Measurements from ENCODE around the gene TSEN54. TPM values are rescaled to one million over a fixed set of nuclear protein-coding genes. Genes with fewer than 3 reads are reported as not detected.

TSEN54 gene
- total and polyA plus RNA-seq, 8 donors = 15.8 to 54.0 (median 38.9) TPM

DNA sequence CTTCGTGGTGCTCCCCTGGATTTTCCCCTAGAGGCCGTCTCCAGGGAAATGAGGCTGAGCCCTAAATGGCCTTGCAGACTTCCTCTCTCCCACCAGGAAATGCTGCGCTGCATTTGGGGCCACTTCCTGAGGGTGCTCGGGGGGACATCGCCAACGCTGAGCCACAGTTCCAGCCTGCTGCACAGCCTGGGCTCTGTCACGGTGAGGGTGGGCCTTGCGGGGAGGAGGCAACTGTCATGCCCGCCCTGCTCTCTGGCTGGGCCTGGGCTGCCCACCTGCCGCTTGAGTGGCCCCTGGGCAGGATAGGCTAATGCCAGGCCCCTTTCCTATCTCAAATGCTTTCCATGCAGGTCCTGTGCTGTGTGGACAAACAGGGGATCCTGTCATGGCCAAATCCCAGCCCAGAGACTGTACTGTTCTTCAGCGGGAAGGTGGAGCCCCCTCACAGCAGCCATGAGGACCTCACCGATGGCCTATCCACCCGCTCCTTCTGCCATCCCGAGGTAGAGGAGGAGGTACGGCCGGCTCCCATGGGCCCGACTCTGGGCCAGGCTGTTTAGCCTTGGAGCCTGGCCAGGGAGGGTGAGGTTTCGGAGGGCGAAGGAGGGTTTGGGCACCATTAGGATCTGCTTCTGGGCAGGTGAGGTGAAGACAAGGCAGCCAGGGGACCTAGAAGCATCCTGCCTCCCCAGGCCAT is 25.2 kb upstream of the TSEN54 start:
- Histone ChIP-seq H3K4me1 (peaks cover 5 to 42% of the 10 kb centered on the region in 2 donors), H3K4me3 (no peak overlapping the region), H3K27me3 (no peaks in the 10 kb centered on the region), H3K36me3 (peaks cover 0 to 73% of the 10 kb centered on the region in 2 donors), H3K27ac (peak overlapping the region in 1 of 2 donors; percentile 65), H3K9me3 (no peaks in the 10 kb centered on the region)
- intact Hi-C loops (cut with DNase I) = no loop called here
- ATAC-seq (no peak), DNase-seq (peak in 1 of 4 donors; percentile 67)
- TF ChIP-seq, protein P1, sequence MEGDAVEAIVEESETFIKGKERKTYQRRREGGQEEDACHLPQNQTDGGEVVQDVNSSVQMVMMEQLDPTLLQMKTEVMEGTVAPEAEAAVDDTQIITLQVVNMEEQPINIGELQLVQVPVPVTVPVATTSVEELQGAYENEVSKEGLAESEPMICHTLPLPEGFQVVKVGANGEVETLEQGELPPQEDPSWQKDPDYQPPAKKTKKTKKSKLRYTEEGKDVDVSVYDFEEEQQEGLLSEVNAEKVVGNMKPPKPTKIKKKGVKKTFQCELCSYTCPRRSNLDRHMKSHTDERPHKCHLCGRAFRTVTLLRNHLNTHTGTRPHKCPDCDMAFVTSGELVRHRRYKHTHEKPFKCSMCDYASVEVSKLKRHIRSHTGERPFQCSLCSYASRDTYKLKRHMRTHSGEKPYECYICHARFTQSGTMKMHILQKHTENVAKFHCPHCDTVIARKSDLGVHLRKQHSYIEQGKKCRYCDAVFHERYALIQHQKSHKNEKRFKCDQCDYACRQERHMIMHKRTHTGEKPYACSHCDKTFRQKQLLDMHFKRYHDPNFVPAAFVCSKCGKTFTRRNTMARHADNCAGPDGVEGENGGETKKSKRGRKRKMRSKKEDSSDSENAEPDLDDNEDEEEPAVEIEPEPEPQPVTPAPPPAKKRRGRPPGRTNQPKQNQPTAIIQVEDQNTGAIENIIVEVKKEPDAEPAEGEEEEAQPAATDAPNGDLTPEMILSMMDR (IDR thresholded peaks at IDR 0.05) = no peak

DNA sequence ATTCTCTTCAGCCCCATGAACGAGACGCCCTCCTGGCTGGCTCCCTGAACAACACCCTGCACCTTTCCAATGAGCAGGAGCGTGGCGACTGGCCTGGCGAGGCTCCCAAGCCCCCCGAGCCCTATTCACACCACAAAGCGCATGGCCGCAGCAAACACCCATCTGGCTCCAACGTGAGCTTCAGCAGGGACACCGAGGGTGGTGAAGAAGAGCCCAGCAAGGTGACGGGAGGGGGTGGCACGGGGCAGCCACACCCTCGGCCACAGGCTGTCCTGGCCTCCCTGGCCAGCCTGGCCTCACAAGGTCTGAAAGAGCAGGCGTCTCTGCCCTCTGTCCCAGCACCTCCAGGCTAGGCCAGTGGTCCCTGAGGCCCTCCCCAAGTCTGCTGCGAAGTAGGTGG is 24.6 kb upstream of the TSEN54 start:
- peaks cover 0 to 74% of the 10 kb centered on the region in 2 donors for H3K36me3 ChIP-seq
- TF ChIP-seq, protein P1 (IDR thresholded peaks at IDR 0.05) = no peak
- DNase-seq (peak in 1 of 4 donors; percentile 51), ATAC-seq (no peak)
- H3K27me3 ChIP-seq = no peaks in the 10 kb centered on the region
- intact Hi-C loops (cut with DNase I) = no loop called here
- H3K9me3 ChIP-seq = no peaks in the 10 kb centered on the region
- peaks cover 5 to 36% of the 10 kb centered on the region in 2 donors for H3K4me1 ChIP-seq
- H3K27ac ChIP-seq = no peak overlapping the region
- H3K4me3 ChIP-seq = no peak overlapping the region

DNA sequence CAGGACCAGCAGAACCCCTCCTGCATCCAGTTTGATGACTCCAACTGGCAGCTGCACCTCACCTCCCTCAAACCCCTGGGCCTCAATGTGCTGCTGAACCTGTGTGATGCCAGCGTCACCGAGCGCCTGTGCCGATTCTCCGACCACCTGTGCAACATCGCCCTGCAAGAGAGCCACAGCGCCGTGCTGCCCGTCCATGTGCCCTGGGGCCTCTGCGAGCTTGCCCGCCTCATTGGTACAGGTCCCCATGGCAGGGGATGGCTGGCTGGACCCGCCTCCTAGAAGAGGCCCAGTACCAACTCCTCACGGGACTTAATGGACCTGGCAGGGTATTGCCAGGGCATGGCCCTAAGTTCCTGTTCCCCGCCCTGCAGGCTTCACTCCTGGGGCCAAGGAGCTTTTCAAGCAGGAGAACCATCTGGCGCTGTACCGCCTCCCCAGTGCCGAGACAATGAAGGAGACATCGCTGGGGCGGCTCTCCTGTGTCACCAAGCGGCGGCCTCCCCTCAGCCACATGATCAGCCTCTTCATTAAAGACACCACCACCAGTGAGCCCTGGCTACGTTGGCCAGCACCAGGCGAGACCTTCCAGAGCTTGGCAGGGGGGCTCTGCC is 23.7 kb upstream of the TSEN54 start:
- H3K9me3 ChIP-seq = no peaks in the 10 kb centered on the region
- TF ChIP-seq, protein P1 (IDR thresholded peaks at IDR 0.05) = no peak
- no peak overlapping the region for H3K4me3 ChIP-seq
- no peak overlapping the region for H3K27ac ChIP-seq
- H3K36me3 ChIP-seq = peaks cover 0 to 84% of the 10 kb centered on the region in 2 donors
- intact Hi-C loops (cut with DNase I) = no loop called here
- H3K4me1 ChIP-seq = peaks cover 0 to 26% of the 10 kb centered on the region in 2 donors
- DNase-seq (peak in 1 of 4 donors; percentile 77), ATAC-seq (no peak)
- H3K27me3 ChIP-seq = no peaks in the 10 kb centered on the region

DNA sequence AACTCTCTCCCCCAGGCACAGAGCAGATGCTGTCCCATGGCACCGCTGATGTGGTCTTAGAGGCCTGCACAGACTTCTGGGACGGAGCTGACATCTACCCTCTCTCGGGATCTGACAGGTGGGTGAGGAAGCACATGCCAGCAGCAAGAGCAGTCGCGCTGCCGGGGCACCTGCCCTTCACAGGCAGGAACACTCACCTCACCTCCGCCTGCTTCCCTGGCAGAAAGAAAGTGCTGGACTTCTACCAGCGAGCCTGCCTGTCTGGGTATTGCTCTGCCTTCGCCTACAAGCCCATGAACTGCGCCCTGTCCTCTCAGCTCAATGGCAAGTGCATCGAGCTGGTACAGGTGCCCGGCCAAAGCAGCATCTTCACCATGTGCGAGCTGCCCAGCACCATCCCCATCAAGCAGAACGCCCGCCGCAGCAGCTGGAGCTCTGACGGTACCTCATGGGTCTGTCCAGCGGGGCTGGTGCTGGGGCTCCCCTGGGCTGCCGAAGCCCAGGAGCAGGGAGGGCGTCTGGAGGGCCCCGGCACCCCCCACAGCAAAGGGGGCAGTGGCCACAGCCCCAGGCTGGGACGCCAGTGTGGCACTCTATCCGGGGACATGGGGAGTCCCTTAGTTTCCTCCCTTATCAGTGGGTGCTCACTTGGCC is 22.7 kb upstream of the TSEN54 start:
- intact Hi-C loops (cut with DNase I) = no loop called here
- TF ChIP-seq, protein P1 (IDR thresholded peaks at IDR 0.05) = no peak
- Histone ChIP-seq H3K36me3 (peaks cover 0 to 93% of the 10 kb centered on the region in 2 donors), H3K27ac (no peak overlapping the region), H3K9me3 (no peaks in the 10 kb centered on the region), H3K4me3 (no peak overlapping the region), H3K27me3 (no peaks in the 10 kb centered on the region), H3K4me1 (peaks cover 0 to 27% of the 10 kb centered on the region in 2 donors)
- DNase-seq (peak in 1 of 4 donors; percentile 62), ATAC-seq (no peak)

DNA sequence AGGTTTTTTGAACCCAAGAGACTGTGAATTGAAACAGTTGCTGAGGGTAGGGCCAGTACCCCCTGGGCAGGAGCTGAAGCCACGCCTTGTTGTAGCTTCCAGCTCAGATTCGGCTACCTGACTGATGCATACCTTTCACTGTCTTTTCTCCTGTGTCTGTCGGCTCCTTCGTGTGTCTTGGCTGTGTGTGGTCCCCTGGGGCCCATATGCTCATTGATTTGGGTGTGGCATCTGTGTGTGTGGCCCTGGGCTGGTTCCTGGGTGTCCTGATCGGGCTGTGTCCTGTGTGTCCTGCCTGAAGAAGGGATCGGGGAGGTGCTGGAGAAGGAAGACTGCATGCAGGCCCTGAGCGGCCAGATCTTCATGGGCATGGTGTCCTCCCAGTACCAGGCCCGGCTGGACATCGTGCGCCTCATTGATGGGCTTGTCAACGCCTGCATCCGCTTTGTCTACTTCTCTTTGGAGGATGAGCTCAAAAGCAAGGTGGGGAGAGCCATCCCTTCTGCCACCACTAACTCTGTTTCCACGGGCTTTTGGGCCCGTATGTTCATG is 21.9 kb upstream of the TSEN54 start:
- peaks cover 0 to 29% of the 10 kb centered on the region in 2 donors for H3K4me1 ChIP-seq
- peaks cover 0 to 97% of the 10 kb centered on the region in 2 donors for H3K36me3 ChIP-seq
- peak in 1 of 4 donors; percentile 61 for DNase-seq
- intact Hi-C loops (cut with DNase I) = no loop called here
- TF ChIP-seq, protein P1 (IDR thresholded peaks at IDR 0.05) = no peak
- no peak overlapping the region for H3K4me3 ChIP-seq
- H3K27me3 ChIP-seq = no peaks in the 10 kb centered on the region
- H3K27ac ChIP-seq = no peak overlapping the region
- no peaks in the 10 kb centered on the region for H3K9me3 ChIP-seq
- ATAC-seq = no peak

Measured in left lung (tissue), 10 donors.